H4 (cell line): ENCODE measurements around the gene OAS3. TPM values are rescaled to one million over a fixed set of nuclear protein-coding genes. Genes with fewer than 3 reads are reported as not detected.
"Not testable (repeated sequence)": the region's sequence is repeated elsewhere in the genome, so short reads cannot be mapped to it uniquely, and the experiment has no call there.

Experiments
- DNase-seq: peaks from one replicate; pipeline ENCODE4 v3.0.0-alpha.2; 2015; ENCODE audit warnings: low spot score
- total RNA-seq: library from RNA; depleted of rRNA; stranded (reverse); fragments of >200 nt; shearing (Covaris generic); gene quantifications from 2 replicates; pipeline ENCODE4 v1.2.3, GENCODE V29; 2014

Gene OAS3
- total RNA-seq, 1 experiment from 2014 or later: 46.8 TPM

GRCh38 chr12:112919121-112919520 is 19.2 kb upstream of the OAS3 start:
- no peak for DNase-seq

DNA sequence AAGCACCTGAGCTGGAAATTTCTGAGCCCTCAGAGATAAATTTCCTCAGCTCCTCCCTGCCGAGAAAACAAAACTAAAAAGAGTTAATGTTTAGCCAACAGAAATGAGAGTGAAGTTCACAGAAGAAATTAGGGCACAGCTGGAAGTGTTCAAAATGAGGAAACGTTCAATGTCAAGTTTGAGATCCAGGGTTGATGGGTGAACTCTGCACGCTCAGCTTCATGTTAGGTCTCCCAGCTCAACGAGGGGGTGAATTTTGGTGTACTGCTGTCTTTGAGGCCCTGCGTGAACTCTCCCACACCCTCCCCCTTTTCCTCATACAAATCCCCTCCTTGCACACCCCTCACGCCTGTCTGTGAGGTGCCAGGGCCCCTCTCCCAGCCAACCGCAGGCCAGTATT is 13.3 kb upstream of the OAS3 start:
- no peak for DNase-seq

GRCh38 chr12:112926416-112927033 is 11.7 kb upstream of the OAS3 start:
- DNase-seq: not testable (repeated sequence)

DNA sequence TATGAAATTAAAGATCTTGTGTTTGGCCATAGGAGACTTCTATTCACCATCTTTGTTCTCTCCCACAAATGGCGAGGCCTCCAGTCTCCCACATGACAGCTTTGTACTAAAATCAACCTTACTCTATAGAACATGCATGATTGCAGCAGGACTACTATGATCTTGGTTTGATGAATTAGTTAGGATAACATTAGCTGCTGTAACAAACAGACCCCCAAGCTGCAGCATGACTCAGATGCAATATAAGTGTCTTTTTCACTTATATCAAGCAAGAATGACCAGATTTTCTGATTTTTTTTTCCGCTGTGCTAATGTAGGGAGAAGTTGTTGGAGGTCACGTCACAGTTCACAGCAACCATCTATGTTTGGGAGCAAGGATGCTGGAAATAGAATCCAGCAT is 10.8 kb upstream of the OAS3 start:
- no peak for DNase-seq

DNA sequence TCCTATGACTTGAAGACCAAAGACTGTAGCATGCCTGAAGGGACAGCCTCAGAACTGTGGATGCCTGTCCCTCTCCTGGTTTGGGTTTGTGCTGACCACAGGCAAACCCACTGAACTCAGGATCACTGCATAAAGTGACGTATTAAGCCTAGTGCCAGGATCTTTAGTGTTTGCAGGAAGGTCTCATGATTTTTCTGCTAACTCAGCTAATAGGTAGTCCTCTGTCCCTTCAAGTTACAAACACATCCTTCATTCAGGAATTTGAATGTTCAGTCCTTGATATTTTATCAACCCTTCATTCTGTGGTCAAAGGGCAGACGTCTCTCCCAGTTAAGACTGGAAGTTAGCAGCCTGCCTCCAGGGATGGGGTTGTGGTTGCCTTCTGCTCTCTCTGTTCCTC is 10.3 kb upstream of the OAS3 start:
- no peak for DNase-seq

DNA sequence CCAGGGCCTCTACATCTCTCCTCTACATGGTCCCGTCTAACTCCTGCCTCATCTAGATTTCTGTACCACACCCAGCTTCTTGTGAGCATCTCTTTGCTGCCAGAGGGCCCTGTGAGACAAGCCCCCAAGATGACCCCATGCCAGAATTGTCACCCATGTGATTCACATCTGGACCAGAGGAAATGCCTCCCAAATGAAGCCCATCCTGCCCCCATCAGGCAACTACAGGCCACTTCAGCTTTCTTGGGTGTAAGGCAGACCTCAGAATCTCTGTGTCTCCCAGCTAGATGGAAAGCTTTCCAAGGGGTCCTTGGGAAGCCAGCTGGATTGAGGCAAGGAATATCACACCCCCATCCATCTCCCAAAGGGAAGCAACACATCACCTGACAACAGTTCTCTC is 9.3 kb upstream of the OAS3 start:
- no peak for DNase-seq

GRCh38 chr12:112929715-112930114 is 8.6 kb upstream of the OAS3 start:
- DNase-seq: no peak

- DNase-seq: no peak
Measured at GRCh38 chr12:112930350-112930749, 7.9 kb upstream of the OAS3 start.

GRCh38 chr12:112932485-112933128 is 5.7 kb upstream of the OAS3 start:
- DNase-seq: no peak

GRCh38 chr12:112933129-112933505 is 5.2 kb upstream of the OAS3 start:
- no peak for DNase-seq

GRCh38 chr12:112936264-112936663 is 2.0 kb upstream of the OAS3 start:
- no peak for DNase-seq

- DNase-seq: no peak
Measured at GRCh38 chr12:112936927-112937326, 1.3 kb upstream of the OAS3 start.

DNA sequence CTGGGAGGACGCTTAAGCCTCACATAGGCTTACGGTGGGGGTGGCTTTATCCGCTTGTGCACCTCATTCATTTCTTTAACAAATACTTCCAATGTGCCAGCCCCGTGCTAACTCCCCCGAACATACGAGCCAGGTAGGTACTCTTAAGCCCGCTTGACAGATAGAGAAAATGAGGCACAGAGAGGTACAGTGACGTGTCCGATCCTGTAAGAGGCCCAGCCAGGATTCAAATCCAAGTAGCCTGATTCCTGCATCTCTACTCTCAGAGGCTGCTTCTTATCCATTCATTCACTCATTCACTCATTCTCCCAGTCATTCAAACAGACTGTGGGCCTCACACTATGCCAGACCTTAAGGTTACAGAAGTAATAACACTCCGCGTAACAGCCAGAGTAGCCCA is 477 bp downstream of the OAS3 start:
- no peak for DNase-seq

GRCh38 chr12:112939761-112940381 is 1.6 kb downstream of the OAS3 start:
- DNase-seq: no peak

- no peak for DNase-seq
Measured at GRCh38 chr12:112941528-112942335, 3.5 kb downstream of the OAS3 start.

DNA sequence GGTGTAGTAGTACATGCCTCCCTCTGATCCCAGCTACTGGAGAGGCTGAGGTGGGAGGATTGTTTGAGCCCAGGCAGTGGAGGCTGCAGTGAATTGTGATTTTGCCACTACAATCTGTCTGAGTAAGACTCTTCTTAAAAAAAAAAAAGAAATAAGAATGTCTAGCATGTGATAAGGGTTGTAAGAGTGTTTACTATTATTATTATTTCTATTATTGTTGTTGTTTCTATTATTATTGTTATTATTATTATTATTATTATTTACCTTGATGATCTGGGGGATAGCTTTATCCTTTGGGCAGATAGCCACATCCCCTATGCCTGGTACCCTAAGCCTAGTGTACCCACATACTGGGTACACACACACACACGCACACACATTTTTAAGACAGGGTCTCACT is 4.3 kb downstream of the OAS3 start:
- DNase-seq: no peak

GRCh38 chr12:112944024-112944690 is 5.9 kb downstream of the OAS3 start:
- DNase-seq: no peak

GRCh38 chr12:112945515-112945914 is 7.2 kb downstream of the OAS3 start:
- no peak for DNase-seq

DNA sequence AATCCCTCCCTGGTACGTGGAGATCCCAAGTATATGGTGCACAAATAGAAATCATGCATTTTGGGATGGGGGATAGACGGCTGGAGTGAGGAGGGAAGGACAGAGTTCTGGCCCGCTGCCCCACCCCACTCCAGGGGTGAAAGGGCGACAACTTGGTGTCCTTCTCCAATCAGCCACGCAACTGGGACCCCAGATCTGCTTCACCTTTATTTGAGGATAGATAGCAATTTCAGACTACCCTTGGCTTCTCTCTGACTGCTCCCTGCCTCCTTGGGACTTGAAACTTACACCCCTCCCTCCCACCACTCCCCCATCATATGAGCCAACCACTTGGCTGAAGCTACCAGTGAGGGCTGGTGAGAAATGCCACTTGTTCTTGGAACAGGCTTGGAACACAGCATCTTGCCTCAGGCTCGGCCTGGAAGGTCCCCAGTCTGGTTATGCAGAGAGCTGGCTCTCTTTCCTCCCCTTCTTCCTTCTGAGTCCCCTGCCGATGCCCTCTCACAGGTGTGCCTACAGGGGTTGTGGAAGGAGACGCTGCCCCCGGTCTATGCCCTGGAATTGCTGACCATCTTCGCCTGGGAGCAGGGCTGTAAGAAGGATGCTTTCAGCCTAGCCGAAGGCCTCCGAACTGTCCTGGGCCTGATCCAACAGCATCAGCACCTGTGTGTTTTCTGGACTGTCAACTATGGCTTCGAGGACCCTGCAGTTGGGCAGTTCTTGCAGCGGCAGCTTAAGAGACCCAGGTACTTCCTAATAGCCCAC is 8.1 kb downstream of the OAS3 start:
- no peak for DNase-seq

DNA sequence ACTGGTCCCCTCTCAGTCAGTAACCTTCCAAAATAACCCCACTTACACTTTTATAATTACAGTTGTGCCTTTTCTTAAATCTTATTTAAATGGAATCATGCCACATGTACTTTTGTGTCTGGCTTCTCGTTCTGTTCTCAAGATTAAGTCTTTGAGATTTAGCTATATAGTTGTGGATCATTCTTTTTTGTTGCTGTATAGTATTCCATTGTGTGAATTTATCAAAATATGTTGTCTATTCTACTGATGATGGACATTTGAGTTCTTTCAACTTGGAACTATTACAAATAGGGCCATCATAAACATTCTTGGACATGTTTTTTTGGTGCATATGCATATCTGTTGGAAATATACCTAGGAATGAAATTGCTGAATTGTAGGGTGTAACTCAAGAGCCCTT is 9.0 kb downstream of the OAS3 start:
- no peak for DNase-seq

GRCh38 chr12:112947761-112948160 is 9.5 kb downstream of the OAS3 start:
- no peak for DNase-seq
